DOHH2 (cell line): ENCODE data around the gene ABHD3.

Experiments
- EZH2phosphoT487 ChIP-seq: fragments of 200-600 bp; sonication (generic); IDR thresholded peaks from 2 replicates; pipeline ENCODE4 v1.6.1; 2017; ENCODE audit warnings: borderline replicate concordance, mild to moderate bottlenecking, antibody characterized with exemption, low read length, moderate library complexity, mixed read lengths
- TF ChIP-seq, protein P1 (sequence below): fragments of 200-600 bp; sonication (generic); IDR thresholded peaks from one replicate; pipeline ENCODE4 v1.5.1; 2014; ENCODE audit warnings: antibody characterized with exemption, mild to moderate bottlenecking, low read depth, low read length; ENCODE audit not compliant: poor library complexity, severe bottlenecking

DNA sequence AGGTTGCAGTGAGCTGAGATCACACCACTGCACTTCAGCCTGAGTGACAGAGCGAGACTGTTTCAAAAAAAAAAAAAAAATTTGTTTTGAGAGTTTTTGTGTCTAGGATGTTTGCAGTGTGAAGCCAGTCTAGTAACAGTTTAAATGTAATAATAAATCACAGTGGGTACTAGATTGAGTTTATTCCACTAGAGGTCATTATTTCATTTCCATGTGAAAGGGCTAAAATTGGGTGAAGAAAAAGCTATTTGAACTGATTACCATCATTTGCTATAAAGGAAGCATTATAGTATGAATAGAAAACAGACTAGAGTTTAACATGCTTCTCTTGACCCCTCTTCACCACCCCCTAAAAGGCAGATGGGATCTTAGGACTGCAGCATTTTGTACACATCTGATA lies 72.2 kb downstream of the ABHD3 start:
- TF ChIP-seq, protein P1, sequence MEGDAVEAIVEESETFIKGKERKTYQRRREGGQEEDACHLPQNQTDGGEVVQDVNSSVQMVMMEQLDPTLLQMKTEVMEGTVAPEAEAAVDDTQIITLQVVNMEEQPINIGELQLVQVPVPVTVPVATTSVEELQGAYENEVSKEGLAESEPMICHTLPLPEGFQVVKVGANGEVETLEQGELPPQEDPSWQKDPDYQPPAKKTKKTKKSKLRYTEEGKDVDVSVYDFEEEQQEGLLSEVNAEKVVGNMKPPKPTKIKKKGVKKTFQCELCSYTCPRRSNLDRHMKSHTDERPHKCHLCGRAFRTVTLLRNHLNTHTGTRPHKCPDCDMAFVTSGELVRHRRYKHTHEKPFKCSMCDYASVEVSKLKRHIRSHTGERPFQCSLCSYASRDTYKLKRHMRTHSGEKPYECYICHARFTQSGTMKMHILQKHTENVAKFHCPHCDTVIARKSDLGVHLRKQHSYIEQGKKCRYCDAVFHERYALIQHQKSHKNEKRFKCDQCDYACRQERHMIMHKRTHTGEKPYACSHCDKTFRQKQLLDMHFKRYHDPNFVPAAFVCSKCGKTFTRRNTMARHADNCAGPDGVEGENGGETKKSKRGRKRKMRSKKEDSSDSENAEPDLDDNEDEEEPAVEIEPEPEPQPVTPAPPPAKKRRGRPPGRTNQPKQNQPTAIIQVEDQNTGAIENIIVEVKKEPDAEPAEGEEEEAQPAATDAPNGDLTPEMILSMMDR = no peak
- TF ChIP-seq EZH2phosphoT487 = no peak
